HG02973 (cell line): ENCODE measurements around the gene FAM193A.

Experiments
- ATAC-seq: cut with Tn5 transposase; IDR thresholded peaks from one replicate; pipeline ENCODE4 v1.9.1; 2021; ENCODE audit warnings: moderate library complexity; ENCODE audit not compliant: unreplicated experiment

The FAM193A gene

GRCh38 chr4:2688281-2688680 is 151.8 kb downstream of the FAM193A start:
- no peak for ATAC-seq

DNA sequence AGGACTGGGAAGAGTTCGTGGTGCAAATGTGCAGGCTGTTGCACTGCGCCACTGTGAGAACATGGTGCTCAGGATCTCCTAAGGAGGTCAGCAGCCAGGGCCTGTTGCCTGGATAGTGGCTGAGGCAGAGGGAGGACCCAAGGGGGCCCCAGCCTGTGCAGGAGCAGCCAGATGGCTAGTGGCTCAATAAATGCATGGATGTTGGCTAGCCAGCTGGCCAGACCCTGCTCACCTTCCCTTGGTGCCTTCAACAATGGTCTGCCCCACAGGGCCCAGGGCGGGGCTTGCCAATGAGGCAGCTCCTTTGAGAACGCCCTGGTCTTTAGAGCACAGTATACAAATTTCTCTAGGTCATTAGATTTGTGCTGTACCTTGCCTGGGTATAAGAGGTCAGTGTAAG is 152.2 kb downstream of the FAM193A start:
- no peak for ATAC-seq

- no peak for ATAC-seq
These were observed 152.7 kb downstream of the FAM193A start for GRCh38 chr4:2689114-2689513.

GRCh38 chr4:2689825-2690700 is 153.6 kb downstream of the FAM193A start:
- peak; percentile 55 for ATAC-seq

GRCh38 chr4:2691313-2691712 is 154.9 kb downstream of the FAM193A start:
- no peak for ATAC-seq

DNA sequence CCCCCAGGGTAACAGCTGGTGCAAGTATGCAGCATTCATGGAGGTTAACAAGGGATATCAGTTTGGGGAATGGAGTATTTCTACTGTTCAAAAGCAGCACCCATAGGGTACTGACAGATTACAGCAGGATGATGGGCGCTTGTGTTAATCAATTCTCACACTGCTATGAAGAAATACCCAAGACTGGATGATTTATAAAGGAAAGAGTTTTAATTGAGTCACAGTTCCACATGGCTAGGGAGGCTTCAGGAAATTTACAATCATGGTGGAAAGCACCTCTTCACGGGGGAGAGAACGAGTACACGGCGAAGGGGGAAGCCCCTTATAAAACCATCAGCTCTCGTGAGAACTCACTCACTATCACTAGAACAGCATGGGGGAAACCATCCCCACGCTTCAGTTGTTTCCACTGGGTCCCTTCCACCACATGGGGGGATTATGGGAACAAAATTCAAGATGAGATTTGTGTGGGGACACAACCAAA is 155.5 kb downstream of the FAM193A start:
- no peak for ATAC-seq

DNA sequence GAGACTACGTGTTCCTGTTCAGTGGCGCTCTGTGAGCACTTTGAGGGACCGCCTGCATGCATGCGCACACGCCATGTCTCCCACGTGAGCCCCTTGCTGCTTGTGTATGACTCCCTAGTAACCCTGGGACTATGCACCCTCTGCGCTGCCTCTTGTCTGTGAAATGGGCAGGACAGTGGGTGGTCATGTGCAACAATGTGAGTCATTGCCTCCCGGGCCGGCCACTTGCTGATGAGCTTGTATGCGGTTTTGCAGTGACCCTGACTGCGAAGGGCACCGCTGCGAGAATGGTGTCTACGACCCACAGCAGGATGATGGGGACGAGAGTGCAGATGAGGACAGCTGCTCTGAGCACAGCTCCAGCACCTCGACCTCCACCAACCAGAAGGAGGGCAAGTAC is 158.2 kb downstream of the FAM193A start:
- ATAC-seq, result no peak

GRCh38 chr4:2695346-2696060 is 159.1 kb downstream of the FAM193A start:
- no peak for ATAC-seq

GRCh38 chr4:2696423-2696822 is 160.0 kb downstream of the FAM193A start:
- ATAC-seq, result peak; percentile 87

- ATAC-seq, result no peak
These were observed 161.6 kb downstream of the FAM193A start for GRCh38 chr4:2697995-2698414.

DNA sequence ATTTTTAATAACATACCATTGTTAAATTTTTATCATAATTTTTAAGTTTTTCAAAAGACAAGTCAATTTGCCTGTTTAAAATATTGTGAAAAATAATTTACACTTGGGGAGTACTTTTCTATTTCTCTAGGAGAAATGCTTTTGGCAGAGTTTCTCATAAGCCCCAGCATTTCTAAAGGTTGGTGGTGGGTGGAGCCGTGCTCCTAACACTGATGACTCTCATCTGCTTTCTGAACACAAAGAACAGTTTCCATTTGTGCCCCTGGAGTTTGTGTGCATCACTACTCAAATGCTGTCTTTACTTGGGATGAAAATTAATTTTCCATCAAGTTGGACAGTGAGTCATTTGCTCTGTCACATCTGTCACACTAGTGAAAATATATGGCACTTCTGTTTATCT is 162.1 kb downstream of the FAM193A start:
- no peak for ATAC-seq

- ATAC-seq, result no peak
These were observed 162.6 kb downstream of the FAM193A start for GRCh38 chr4:2698951-2699505.

DNA sequence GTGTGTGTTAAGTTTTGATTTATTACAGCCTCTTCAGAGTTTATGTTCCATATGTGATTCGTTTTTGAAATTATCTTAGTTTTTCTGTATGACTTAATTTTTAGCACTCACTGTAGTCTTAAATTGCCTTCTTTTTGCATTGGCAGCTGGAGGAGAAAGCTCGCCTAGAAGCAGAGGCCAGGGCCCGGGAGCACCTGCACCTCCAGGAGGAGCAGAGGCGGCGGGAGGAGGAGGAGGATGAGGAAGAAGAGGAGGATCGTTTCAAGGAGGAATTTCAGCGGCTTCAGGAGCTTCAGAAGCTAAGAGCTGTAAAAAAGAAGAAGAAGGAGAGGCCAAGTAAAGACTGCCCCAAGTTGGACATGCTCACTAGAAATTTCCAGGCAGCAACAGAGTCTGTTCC is 163.1 kb downstream of the FAM193A start:
- no peak for ATAC-seq

DNA sequence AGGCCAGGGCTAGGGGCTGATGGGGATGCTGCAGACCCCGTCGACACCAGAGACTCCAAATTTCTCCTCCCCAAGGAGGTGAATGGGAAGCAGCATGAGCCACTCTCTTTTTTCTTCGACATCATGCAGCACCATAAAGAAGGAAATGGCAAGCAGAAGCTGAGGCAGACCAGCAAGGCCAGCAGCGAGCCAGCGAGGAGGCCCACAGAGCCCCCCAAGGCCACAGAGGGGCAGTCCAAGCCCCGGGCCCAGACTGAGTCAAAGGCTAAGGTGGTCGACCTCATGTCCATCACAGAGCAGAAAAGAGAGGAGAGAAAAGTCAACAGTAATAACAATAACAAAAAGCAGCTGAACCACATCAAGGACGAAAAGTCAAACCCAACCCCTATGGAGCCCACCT is 163.6 kb downstream of the FAM193A start:
- ATAC-seq, result no peak

- no peak for ATAC-seq
These were observed 165.9 kb downstream of the FAM193A start for GRCh38 chr4:2702361-2702760.

DNA sequence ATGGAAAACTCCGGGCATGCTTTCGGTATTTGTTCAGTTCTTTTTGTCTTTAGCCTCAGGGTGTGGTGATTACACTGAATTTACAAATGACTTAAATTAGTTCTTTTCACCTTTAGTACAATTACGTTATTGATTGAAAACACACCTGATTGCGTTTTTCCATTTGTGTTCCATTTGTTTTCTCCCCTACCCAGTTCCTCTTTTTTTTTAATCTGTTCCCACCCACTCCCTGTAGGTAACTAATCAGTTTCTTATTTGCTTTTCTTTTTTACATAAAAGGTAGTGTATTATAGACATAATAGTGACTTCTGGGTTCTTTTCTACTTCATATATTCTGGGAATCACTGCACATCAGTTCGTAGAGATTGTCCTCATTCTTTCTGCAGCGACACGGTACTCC is 166.3 kb downstream of the FAM193A start:
- no peak for ATAC-seq

- ATAC-seq, result no peak
These were observed 175.9 kb downstream of the FAM193A start for GRCh38 chr4:2712261-2712842.

GRCh38 chr4:2713337-2713736 is 176.9 kb downstream of the FAM193A start:
- ATAC-seq, result no peak

GRCh38 chr4:2714061-2714770 is 177.8 kb downstream of the FAM193A start:
- ATAC-seq, result no peak

DNA sequence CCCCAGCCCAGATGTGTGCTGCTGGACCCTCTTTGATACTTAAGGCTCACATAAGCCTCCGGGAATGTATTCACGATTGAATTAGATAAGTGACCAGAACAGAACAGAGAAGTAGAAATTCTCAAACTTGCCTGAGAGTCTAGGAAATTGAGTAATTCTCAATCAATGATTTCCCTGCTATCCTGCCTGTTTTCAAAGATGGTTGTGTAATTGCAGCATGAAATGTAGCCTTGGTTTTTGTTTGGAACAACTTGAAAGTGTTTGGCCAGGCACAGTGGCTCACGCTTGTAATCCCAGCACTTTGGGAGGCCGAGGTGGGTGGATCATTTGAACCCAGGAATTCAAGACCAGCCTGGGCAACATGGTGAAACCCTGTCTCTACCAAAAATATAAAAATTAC is 178.5 kb downstream of the FAM193A start:
- ATAC-seq, result no peak

GRCh38 chr4:2715426-2715825 is 179.0 kb downstream of the FAM193A start:
- no peak for ATAC-seq
